H9 (cell line): ENCODE measurements around the gene DDIT4. TPM values are rescaled to one million over a fixed set of nuclear protein-coding genes. Genes with fewer than 3 reads are reported as not detected.

Experiments
- DNase-seq: peaks from one replicate; pipeline ENCODE4 v3.0.0-alpha.2; 2017
- H2AFZ ChIP-seq: one replicate; pipeline ENCODE4 v1.6.1; 2013; ENCODE audit warnings: mild to moderate bottlenecking, low read length, control low read depth, moderate library complexity
- H2AK5ac ChIP-seq: 2 replicates; pipeline ENCODE4 v1.6.1; 2013; ENCODE audit warnings: low read length, control low read depth, mixed read lengths; ENCODE audit not compliant: insufficient read length
- H2BK120ac ChIP-seq: one replicate; pipeline ENCODE4 v1.6.1; 2013; ENCODE audit warnings: low read depth, mild to moderate bottlenecking, low read length, control low read depth, inconsistent platforms; ENCODE audit not compliant: poor library complexity, severe bottlenecking
- H2BK12ac ChIP-seq: 2 replicates; pipeline ENCODE4 v1.6.1; 2013; ENCODE audit warnings: low read length, control low read depth, mixed read lengths, low read depth; ENCODE audit not compliant: insufficient read length
- H2BK15ac ChIP-seq: 2 replicates; pipeline ENCODE4 v1.6.1; 2013; ENCODE audit warnings: low read depth, low read length, control low read depth
- H2BK20ac ChIP-seq: one replicate; pipeline ENCODE4 v1.6.1; 2013; ENCODE audit warnings: low read depth, mild to moderate bottlenecking, low read length, control low read depth, inconsistent platforms; ENCODE audit not compliant: poor library complexity, severe bottlenecking
- H2BK5ac ChIP-seq: 2 replicates; pipeline ENCODE4 v1.6.1; 2013; ENCODE audit warnings: low read length, control low read depth, mixed read lengths; ENCODE audit not compliant: insufficient read length
- H3K14ac ChIP-seq: 2 replicates; pipeline ENCODE4 v1.6.1; 2013; ENCODE audit warnings: low read length, control low read depth; ENCODE audit not compliant: insufficient read depth
- H3K18ac ChIP-seq: 2 replicates; pipeline ENCODE4 v1.6.1; 2013; ENCODE audit warnings: low read depth, mild to moderate bottlenecking, mixed read lengths, low read length, control low read depth; ENCODE audit not compliant: insufficient read length
- H3K23ac ChIP-seq: 2 replicates; pipeline ENCODE4 v1.6.1; 2013; ENCODE audit warnings: low read length, control low read depth, mixed read lengths, low read depth; ENCODE audit not compliant: insufficient read length
- H3K23me2 ChIP-seq: 2 replicates; pipeline ENCODE4 v1.6.1; 2013; ENCODE audit warnings: low read depth, mild to moderate bottlenecking, mixed read lengths, low read length, control low read depth; ENCODE audit not compliant: insufficient read length, poor library complexity, severe bottlenecking
- H3K27ac ChIP-seq: 2 replicates; pipeline ENCODE4 v1.5.1; 2013; ENCODE audit warnings: low read length, control low read depth, mixed read lengths, low read depth; ENCODE audit not compliant: insufficient read length
- H3K27me3 ChIP-seq: 2 replicates; pipeline ENCODE4 v1.6.1; 2013; ENCODE audit warnings: low read length, control low read depth, inconsistent platforms; ENCODE audit not compliant: insufficient read depth
- H3K4ac ChIP-seq: 2 replicates; pipeline ENCODE4 v1.6.1; 2013; ENCODE audit warnings: low read depth, mild to moderate bottlenecking, control low read depth, inconsistent platforms, low read length, moderate library complexity
- H3K4me1 ChIP-seq: 2 replicates; pipeline ENCODE4 v1.6.1; 2013; ENCODE audit warnings: low read length, control low read depth, inconsistent platforms; ENCODE audit not compliant: insufficient read depth
- H3K4me2 ChIP-seq: 2 replicates; pipeline ENCODE4 v1.6.1; 2013; ENCODE audit warnings: low read length, control low read depth, mixed read lengths; ENCODE audit not compliant: insufficient read length, insufficient read depth
- H3K56ac ChIP-seq: 2 replicates; pipeline ENCODE4 v1.6.1; 2013; ENCODE audit warnings: low read depth, mild to moderate bottlenecking, mixed read lengths, low read length, control low read depth; ENCODE audit not compliant: insufficient read length
- H3K79me1 ChIP-seq: 2 replicates; pipeline ENCODE4 v1.6.1; 2013; ENCODE audit warnings: low read depth, mild to moderate bottlenecking, moderate library complexity, low read length, control low read depth, inconsistent platforms; ENCODE audit not compliant: insufficient read depth, poor library complexity, severe bottlenecking
- H3K79me2 ChIP-seq: 2 replicates; pipeline ENCODE4 v1.6.1; 2013; ENCODE audit warnings: low read length, control low read depth, inconsistent platforms; ENCODE audit not compliant: insufficient read depth
- H3K9ac ChIP-seq: 2 replicates; pipeline ENCODE4 v1.6.1; 2013; ENCODE audit warnings: low read length, control low read depth, mixed read lengths; ENCODE audit not compliant: insufficient read length; ENCODE audit errors: extremely low read depth
- H3K9me3 ChIP-seq: one replicate; pipeline ENCODE4 v1.6.1; 2013; ENCODE audit warnings: low read depth, low read length, inconsistent platforms; ENCODE audit not compliant: control insufficient read depth
- H3T11ph ChIP-seq: one replicate; pipeline ENCODE4 v1.6.1; 2013; ENCODE audit warnings: mild to moderate bottlenecking, low read length, control low read depth, inconsistent platforms
- H4K20me1 ChIP-seq: one replicate; pipeline ENCODE4 v1.6.1; 2013; ENCODE audit not compliant: control insufficient read depth, insufficient read length, insufficient read depth
- H4K5ac ChIP-seq: 2 replicates; pipeline ENCODE4 v1.6.1; 2013; ENCODE audit warnings: low read depth, mild to moderate bottlenecking, mixed read lengths, low read length, control low read depth; ENCODE audit not compliant: insufficient read length
- H4K8ac ChIP-seq: replicated peaks from 2 replicates; pipeline ENCODE4 v1.6.1; 2013; ENCODE audit warnings: low read length, control low read depth, mixed read lengths, low read depth; ENCODE audit not compliant: insufficient read length
- H4K91ac ChIP-seq: 2 replicates; pipeline ENCODE4 v1.6.1; 2013; ENCODE audit warnings: low read depth, mild to moderate bottlenecking, moderate library complexity, mixed read lengths, low read length, control low read depth; ENCODE audit not compliant: insufficient read length
- H3K27ac Mint-ChIP-seq, 3 experiments: 2 replicates in 2 of 3; 3 replicates in 1 of 3; pipeline ENCODE4 v1.8.0; 2020 to 2021; ENCODE audit warnings: mixed read lengths in 3 of 3, mild to moderate bottlenecking in 1 of 3, moderate library complexity in 1 of 3
- H3K27me3 Mint-ChIP-seq: 2 replicates; pipeline ENCODE4 v1.8.0; 2021; ENCODE audit warnings: low read depth, mild to moderate bottlenecking, moderate library complexity, mixed read lengths
- H3K36me3 Mint-ChIP-seq, 3 experiments: 2 replicates in 2 of 3; 3 replicates in 1 of 3; pipeline ENCODE4 v1.8.0; 2020 to 2021; ENCODE audit warnings: low read depth in 3 of 3, mixed read lengths in 3 of 3; ENCODE audit not compliant: insufficient read depth in 1 of 3
- H3K4me1 Mint-ChIP-seq, 2 experiments: 2 replicates each; pipeline ENCODE4 v1.8.0; 2020; ENCODE audit warnings: mixed read lengths in 2 of 2
- H3K4me3 Mint-ChIP-seq, 2 experiments: 2 replicates in 1 of 2; 3 replicates in 1 of 2; pipeline ENCODE4 v1.8.0; 2020 to 2021; ENCODE audit warnings: mild to moderate bottlenecking in 2 of 2, mixed read lengths in 2 of 2, moderate library complexity in 1 of 2
- H3K9me3 Mint-ChIP-seq, 2 experiments: 2 replicates in 1 of 2; 3 replicates in 1 of 2; pipeline ENCODE4 v1.8.0; 2020; ENCODE audit warnings: mild to moderate bottlenecking in 2 of 2, mixed read lengths in 2 of 2, moderate library complexity in 1 of 2
- WGBS: extraction: QIAGEN DNeasy Blood & Tissue Kit; methylation state at CpG from one replicate; pipeline ENCODE4 v1.1.7; 2013; ENCODE audit warnings: missing lambda C conversion rate, low lambda C conversion rate, mixed read lengths; ENCODE audit not compliant: insufficient read length; ENCODE audit errors: extremely low coverage; 5-methylcytosine and 5-hydroxymethylcytosine counted together
- total RNA-seq: library from RNA; stranded (reverse); gene quantifications from 2 replicates; pipeline ENCODE4 v1.2.1, GENCODE V29; 2021
- TF ChIP-seq, protein P1 (sequence below): fragments of 200-600 bp; sonication (generic); conservative IDR thresholded peaks from 3 replicates; pipeline ENCODE4 v1.8.0; 2021; ENCODE audit warnings: antibody characterized with exemption, mild to moderate bottlenecking

Gene DDIT4
- total RNA-seq, 1 experiment from 2014 or later, result 84.0 TPM

DNA sequence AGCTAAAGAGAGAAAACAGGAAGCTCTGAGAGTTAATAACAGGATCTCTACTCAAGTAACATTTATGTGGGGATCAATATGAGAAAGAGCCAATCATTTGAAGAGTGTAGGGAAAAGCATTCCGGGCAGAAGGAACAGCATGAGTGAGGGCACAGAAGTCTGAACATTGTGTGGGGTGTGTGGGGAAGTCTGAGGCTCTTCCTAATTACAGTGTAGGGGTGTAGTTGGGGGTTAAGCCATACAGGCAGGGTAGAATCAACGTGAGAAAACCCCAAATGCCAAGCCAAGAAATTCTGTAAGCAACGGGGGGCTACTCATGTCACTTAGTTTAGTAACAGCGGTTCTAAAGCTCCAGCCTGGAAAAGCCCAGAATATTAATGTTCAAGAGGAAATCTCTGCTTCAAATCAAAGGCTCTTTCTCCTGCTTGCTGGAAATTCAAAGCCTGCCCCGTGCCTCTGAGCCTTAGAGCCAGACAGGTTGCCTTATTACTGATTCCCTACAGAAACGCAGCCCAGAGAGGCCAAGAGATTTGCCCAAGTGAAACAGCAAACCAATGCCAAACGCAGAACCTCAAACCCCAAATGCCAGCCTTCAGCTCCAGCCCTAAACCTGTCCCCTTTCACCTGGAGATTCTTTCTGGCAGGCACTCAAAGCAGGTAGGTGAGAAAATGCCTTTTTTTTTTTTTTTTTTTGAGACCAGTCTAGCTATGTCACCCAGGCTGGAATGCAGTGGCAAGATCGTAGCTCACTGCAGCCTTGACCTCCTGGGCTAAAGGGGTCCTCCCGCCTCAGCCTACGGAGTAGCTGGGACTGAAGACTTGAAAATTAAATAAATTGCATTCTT is 44.9 kb downstream of the DDIT4 start:
- no peak for DNase-seq

More for the DNA sequence above, 44.9 kb downstream of the DDIT4 start:
- Histone ChIP-seq H4K20me1 (no peaks in the 10 kb centered on the region), H3K79me2 (no peaks in the 10 kb centered on the region), H4K5ac (no peak overlapping the region), H2BK12ac (no peak overlapping the region), H3K27me3 (no peaks in the 10 kb centered on the region), H3K23ac (no peak overlapping the region), H3K27ac (no peak overlapping the region), H3K9me3 (no peaks in the 10 kb centered on the region), H3K56ac (no peak overlapping the region), H2BK20ac (no peak overlapping the region), H2BK120ac (no peak overlapping the region), H3K4ac (no peak overlapping the region), H2BK15ac (no peak overlapping the region), H2BK5ac (no peak overlapping the region), H2AFZ (no peak overlapping the region), H3K9ac (no peak overlapping the region), H3K14ac (no peak overlapping the region), H4K8ac (no peak overlapping the region), H4K91ac (no peak overlapping the region), H3K23me2 (peaks cover 3% of the 10 kb centered on the region), H2AK5ac (no peak overlapping the region), H3K18ac (no peak overlapping the region), H3T11ph (no peak overlapping the region), H3K4me2 (peak overlapping the region; percentile 11), H3K4me1 (peaks cover 2% of the 10 kb centered on the region; the same call in 1 of the 2 replicates), H3K79me1 (no peaks in the 10 kb centered on the region)
- H3K36me3 Mint-ChIP-seq, result no peaks in the 10 kb centered on the region
- peak overlapping the region in 1 of 2 experiments; percentile 52; a peak in 1 of 5 replicates for H3K4me3 Mint-ChIP-seq
- no CpG with 5 or more reads among the region's 10 CpGs for WGBS
- TF ChIP-seq, protein P1, sequence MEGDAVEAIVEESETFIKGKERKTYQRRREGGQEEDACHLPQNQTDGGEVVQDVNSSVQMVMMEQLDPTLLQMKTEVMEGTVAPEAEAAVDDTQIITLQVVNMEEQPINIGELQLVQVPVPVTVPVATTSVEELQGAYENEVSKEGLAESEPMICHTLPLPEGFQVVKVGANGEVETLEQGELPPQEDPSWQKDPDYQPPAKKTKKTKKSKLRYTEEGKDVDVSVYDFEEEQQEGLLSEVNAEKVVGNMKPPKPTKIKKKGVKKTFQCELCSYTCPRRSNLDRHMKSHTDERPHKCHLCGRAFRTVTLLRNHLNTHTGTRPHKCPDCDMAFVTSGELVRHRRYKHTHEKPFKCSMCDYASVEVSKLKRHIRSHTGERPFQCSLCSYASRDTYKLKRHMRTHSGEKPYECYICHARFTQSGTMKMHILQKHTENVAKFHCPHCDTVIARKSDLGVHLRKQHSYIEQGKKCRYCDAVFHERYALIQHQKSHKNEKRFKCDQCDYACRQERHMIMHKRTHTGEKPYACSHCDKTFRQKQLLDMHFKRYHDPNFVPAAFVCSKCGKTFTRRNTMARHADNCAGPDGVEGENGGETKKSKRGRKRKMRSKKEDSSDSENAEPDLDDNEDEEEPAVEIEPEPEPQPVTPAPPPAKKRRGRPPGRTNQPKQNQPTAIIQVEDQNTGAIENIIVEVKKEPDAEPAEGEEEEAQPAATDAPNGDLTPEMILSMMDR, result no peak
- no peak overlapping the region; a peak in 1 of 7 replicates for H3K27ac Mint-ChIP-seq
- H3K4me1 Mint-ChIP-seq, result peaks cover 41 to 49% of the 10 kb centered on the region in 2 experiments
- H3K27me3 Mint-ChIP-seq, result no peaks in the 10 kb centered on the region
- no peaks in the 10 kb centered on the region; a peak in 1 of 5 replicates for H3K9me3 Mint-ChIP-seq
